H1 (cell line): ENCODE measurements around the gene DDX47. TPM values are rescaled to one million over a fixed set of nuclear protein-coding genes. Genes with fewer than 3 reads are reported as not detected.

Experiments
- ATF2 ChIP-seq: IDR thresholded peaks from 2 replicates; pipeline ENCODE4 v1.6.1; 2012; ENCODE audit warnings: low read length, inconsistent platforms
- KDM5A ChIP-seq: fragments of 200-600 bp; IDR thresholded peaks from 2 replicates; pipeline ENCODE4 v1.7.1; 2012; ENCODE audit warnings: mild to moderate bottlenecking, low read length, inconsistent platforms, mixed read lengths
- POU5F1 ChIP-seq: IDR thresholded peaks from 2 replicates; pipeline ENCODE4 v1.6.1; 2011; ENCODE audit warnings: low read depth, mild to moderate bottlenecking, low read length, moderate library complexity
- SIN3A ChIP-seq, 2 experiments: IDR thresholded peaks in 1 of 2; conservative IDR thresholded peaks in 1 of 2; 2 replicates each; pipeline ENCODE4 v1.6.1; 2011 to 2012; ENCODE audit warnings: low read length in 2 of 2, improper control_type of control experiment in 1 of 2, low read depth in 1 of 2, mild to moderate bottlenecking in 1 of 2
- SIX5 ChIP-seq: IDR thresholded peaks from 2 replicates; pipeline ENCODE4 v1.6.1; 2011; ENCODE audit warnings: mild to moderate bottlenecking, low read depth, low read length
- TAF1 ChIP-seq: IDR thresholded peaks from 2 replicates; pipeline ENCODE4 v1.6.1; 2011; ENCODE audit warnings: mild to moderate bottlenecking, low read depth, low read length
- TBP ChIP-seq: IDR thresholded peaks from 2 replicates; pipeline ENCODE4 v1.6.1; 2011; ENCODE audit warnings: low read depth, low read length, improper control_type of control experiment
- ZNF274 ChIP-seq: IDR thresholded peaks from 2 replicates; pipeline ENCODE4 v1.7.0; 2012; ENCODE audit warnings: low read length, borderline replicate concordance; ENCODE audit errors: extremely low read depth
- polyA plus RNA-seq, 7 experiments: library from polyadenylated mRNA; depleted of rRNA in 3 of 7; stranded (reverse) in 5 of 7; unstranded in 2 of 7; fragments of >200 nt in 5 of 7; fragments of 200-250 nt in 2 of 7; gene quantifications; 1 replicate in 5 of 7; 2 replicates in 1 of 7; 4 replicates in 1 of 7; pipeline versions ENCODE4 v1.2.1 to v1.2.3, GENCODE V29; 2011 to 2013; ENCODE audit warnings: missing spikeins in 2 of 7, mixed read lengths in 2 of 7
- total RNA-seq: library from RNA; stranded (reverse); fragmentation: NEBNext Ultra II Directional; extraction: Animal tissue kit (Norgen Biotek cat#: 25700); gene quantifications from 2 replicates; pipeline ENCODE4 v1.2.1, GENCODE V29; 2021
- TF ChIP-seq, protein P1 (sequence below): IDR thresholded peaks from 2 replicates; pipeline ENCODE4 v1.6.1; 2011; ENCODE audit warnings: low read depth, mild to moderate bottlenecking, low read length; ENCODE audit not compliant: insufficient read depth

DDX47 gene
- total and polyA plus RNA-seq, 2 of the 8 experiments (the other 6 are each of a cell fraction or from before 2014, with no cell fraction given), result 54.4 to 74.2 TPM

- TF ChIP-seq KDM5A (no peak), ZNF274 (no peak), TBP (no peak), ATF2 (no peak), POU5F1 (no peak), SIX5 (no peak), TAF1 (no peak), SIN3A (conservative IDR thresholded peaks at IDR 0.05 in 1 of 2, IDR thresholded peaks at IDR 0.05 in 1 of 2; ENCODE audit: low read depth in 1 of 2, low read length in 2 of 2) (no peak)
- TF ChIP-seq, protein P1, sequence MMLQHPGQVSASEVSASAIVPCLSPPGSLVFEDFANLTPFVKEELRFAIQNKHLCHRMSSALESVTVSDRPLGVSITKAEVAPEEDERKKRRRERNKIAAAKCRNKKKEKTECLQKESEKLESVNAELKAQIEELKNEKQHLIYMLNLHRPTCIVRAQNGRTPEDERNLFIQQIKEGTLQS, result no peak
These were observed 14.7 kb upstream of the DDX47 start (continued) for GRCh38 chr12:12798480-12798879.
